SK-N-SH treated with all-trans-retinoic acid at 6 μM for 48 hours (cell line): ENCODE results near the gene PLXDC2.

Source experiments
- ARNTL ChIP-seq: fragments of 450-650 bp; formaldehyde crosslinking; IDR thresholded peaks from 2 replicates; pipeline ENCODE4 v1.5.0; 2020; ENCODE audit warnings: low read depth, mild to moderate bottlenecking, moderate library complexity, borderline replicate concordance
- RARB ChIP-seq: fragments of 250-450 bp; sonication (Bioruptor Pico); IDR thresholded peaks from 2 replicates; pipeline ENCODE4 v1.8.0; 2021; ENCODE audit warnings: mild to moderate bottlenecking, moderate library complexity
- SNAI2 ChIP-seq: fragments of 250-450 bp; sonication (Bioruptor Pico); IDR thresholded peaks from 2 replicates; pipeline ENCODE4 v1.5.0; 2020; ENCODE audit warnings: mild to moderate bottlenecking, moderate library complexity
- TOX ChIP-seq: fragments of 250-450 bp; sonication (Bioruptor Pico); IDR thresholded peaks from 2 replicates; pipeline ENCODE4 v1.8.0; 2021; ENCODE audit warnings: mild to moderate bottlenecking, moderate library complexity, borderline replicate concordance
- ZC3H10 ChIP-seq: fragments of 250-450 bp; sonication (Bioruptor Pico); IDR thresholded peaks from 2 replicates; pipeline ENCODE4 v1.5.1; 2021; ENCODE audit warnings: mild to moderate bottlenecking, moderate library complexity
- ZFP3 ChIP-seq: fragments of 250-450 bp; sonication (Bioruptor Pico); IDR thresholded peaks from 2 replicates; pipeline ENCODE4 v1.5.0; 2020; ENCODE audit warnings: mild to moderate bottlenecking, moderate library complexity
- ZFP30 ChIP-seq: fragments of 450-650 bp; formaldehyde crosslinking; IDR thresholded peaks from 2 replicates; pipeline ENCODE4 v1.5.0; 2022; ENCODE audit warnings: mild to moderate bottlenecking, moderate library complexity
- ZNF70 ChIP-seq: fragments of 450-650 bp; formaldehyde crosslinking; IDR thresholded peaks from 2 replicates; pipeline ENCODE4 v1.5.0; 2020; ENCODE audit warnings: mild to moderate bottlenecking, moderate library complexity
- TF ChIP-seq, protein P1 (sequence below): fragments of 250-450 bp; sonication (Bioruptor Pico); IDR thresholded peaks from 2 replicates; pipeline ENCODE4 v1.8.0; 2020; ENCODE audit warnings: mild to moderate bottlenecking, moderate library complexity, borderline replicate concordance
- TF ChIP-seq, protein P2 (sequence below): fragments of 250-450 bp; sonication (Bioruptor Pico); IDR thresholded peaks from 2 replicates; pipeline ENCODE4 v1.5.1; 2021; ENCODE audit warnings: mild to moderate bottlenecking, moderate library complexity
- TF ChIP-seq, protein P3 (sequence below): fragments of 250-450 bp; sonication (Bioruptor Pico); IDR thresholded peaks from 2 replicates; pipeline ENCODE4 v1.5.1; 2020; ENCODE audit warnings: low read depth, mild to moderate bottlenecking, moderate library complexity
- TF ChIP-seq, protein P4 (sequence below): fragments of 250-450 bp; sonication (Bioruptor Pico); IDR thresholded peaks from 2 replicates; pipeline ENCODE4 v1.5.0; 2020; ENCODE audit warnings: mild to moderate bottlenecking, moderate library complexity

DNA sequence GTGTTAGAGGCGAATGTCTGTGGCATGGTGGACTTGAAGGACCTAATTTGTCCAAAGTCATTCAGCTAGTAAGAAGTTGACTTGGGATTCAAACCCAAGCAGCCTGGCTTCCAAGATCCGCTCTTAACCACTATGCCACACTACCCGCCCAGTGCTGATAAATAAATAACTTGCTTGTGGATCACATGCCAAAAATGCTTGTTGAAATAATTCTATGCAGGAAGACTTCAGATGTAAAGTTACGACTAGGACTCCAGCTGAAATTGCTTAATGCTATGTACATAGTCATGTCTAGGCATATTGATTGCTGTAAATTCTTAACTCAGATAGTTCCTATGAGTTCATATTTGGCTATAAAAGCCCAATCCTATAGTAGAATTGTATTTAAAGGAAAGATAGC lies 76.0 kb downstream of the PLXDC2 start:
- TF ChIP-seq, protein P1, sequence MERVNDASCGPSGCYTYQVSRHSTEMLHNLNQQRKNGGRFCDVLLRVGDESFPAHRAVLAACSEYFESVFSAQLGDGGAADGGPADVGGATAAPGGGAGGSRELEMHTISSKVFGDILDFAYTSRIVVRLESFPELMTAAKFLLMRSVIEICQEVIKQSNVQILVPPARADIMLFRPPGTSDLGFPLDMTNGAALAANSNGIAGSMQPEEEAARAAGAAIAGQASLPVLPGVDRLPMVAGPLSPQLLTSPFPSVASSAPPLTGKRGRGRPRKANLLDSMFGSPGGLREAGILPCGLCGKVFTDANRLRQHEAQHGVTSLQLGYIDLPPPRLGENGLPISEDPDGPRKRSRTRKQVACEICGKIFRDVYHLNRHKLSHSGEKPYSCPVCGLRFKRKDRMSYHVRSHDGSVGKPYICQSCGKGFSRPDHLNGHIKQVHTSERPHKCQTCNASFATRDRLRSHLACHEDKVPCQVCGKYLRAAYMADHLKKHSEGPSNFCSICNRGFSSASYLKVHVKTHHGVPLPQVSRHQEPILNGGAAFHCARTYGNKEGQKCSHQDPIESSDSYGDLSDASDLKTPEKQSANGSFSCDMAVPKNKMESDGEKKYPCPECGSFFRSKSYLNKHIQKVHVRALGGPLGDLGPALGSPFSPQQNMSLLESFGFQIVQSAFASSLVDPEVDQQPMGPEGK, result no peak
- TF ChIP-seq ZNF70, result no peak
- TF ChIP-seq, protein P2, sequence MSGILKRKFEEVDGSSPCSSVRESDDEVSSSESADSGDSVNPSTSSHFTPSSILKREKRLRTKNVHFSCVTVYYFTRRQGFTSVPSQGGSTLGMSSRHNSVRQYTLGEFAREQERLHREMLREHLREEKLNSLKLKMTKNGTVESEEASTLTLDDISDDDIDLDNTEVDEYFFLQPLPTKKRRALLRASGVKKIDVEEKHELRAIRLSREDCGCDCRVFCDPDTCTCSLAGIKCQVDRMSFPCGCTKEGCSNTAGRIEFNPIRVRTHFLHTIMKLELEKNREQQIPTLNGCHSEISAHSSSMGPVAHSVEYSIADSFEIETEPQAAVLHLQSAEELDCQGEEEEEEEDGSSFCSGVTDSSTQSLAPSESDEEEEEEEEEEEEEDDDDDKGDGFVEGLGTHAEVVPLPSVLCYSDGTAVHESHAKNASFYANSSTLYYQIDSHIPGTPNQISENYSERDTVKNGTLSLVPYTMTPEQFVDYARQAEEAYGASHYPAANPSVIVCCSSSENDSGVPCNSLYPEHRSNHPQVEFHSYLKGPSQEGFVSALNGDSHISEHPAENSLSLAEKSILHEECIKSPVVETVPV (CRISPR knock-in tag), result no peak
- no peak for TF ChIP-seq ARNTL (CRISPR knock-in tag)
- TF ChIP-seq ZC3H10, result no peak
- no peak for TF ChIP-seq ZFP30
- TF ChIP-seq RARB (CRISPR knock-in tag), result no peak
- TF ChIP-seq SNAI2 (CRISPR knock-in tag), result no peak
- TF ChIP-seq, protein P3, sequence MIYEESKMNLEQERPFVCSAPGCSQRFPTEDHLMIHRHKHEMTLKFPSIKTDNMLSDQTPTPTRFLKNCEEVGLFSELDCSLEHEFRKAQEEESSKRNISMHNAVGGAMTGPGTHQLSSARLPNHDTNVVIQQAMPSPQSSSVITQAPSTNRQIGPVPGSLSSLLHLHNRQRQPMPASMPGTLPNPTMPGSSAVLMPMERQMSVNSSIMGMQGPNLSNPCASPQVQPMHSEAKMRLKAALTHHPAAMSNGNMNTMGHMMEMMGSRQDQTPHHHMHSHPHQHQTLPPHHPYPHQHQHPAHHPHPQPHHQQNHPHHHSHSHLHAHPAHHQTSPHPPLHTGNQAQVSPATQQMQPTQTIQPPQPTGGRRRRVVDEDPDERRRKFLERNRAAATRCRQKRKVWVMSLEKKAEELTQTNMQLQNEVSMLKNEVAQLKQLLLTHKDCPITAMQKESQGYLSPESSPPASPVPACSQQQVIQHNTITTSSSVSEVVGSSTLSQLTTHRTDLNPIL (CRISPR knock-in tag), result no peak
- no peak for TF ChIP-seq ZFP3 (CRISPR knock-in tag)
- TF ChIP-seq TOX, result no peak
- TF ChIP-seq, protein P4, sequence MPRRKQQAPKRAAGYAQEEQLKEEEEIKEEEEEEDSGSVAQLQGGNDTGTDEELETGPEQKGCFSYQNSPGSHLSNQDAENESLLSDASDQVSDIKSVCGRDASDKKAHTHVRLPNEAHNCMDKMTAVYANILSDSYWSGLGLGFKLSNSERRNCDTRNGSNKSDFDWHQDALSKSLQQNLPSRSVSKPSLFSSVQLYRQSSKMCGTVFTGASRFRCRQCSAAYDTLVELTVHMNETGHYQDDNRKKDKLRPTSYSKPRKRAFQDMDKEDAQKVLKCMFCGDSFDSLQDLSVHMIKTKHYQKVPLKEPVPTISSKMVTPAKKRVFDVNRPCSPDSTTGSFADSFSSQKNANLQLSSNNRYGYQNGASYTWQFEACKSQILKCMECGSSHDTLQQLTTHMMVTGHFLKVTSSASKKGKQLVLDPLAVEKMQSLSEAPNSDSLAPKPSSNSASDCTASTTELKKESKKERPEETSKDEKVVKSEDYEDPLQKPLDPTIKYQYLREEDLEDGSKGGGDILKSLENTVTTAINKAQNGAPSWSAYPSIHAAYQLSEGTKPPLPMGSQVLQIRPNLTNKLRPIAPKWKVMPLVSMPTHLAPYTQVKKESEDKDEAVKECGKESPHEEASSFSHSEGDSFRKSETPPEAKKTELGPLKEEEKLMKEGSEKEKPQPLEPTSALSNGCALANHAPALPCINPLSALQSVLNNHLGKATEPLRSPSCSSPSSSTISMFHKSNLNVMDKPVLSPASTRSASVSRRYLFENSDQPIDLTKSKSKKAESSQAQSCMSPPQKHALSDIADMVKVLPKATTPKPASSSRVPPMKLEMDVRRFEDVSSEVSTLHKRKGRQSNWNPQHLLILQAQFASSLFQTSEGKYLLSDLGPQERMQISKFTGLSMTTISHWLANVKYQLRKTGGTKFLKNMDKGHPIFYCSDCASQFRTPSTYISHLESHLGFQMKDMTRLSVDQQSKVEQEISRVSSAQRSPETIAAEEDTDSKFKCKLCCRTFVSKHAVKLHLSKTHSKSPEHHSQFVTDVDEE (CRISPR knock-in tag), result no peak
